C4-2B (cell line): ENCODE results near the gene DENND2A.

ENCODE experiments used
- ZFX ChIP-seq: fragments of 450-650 bp; IDR thresholded peaks from 2 replicates; pipeline ENCODE4 v1.6.1; 2017
- TF ChIP-seq, protein P1 (sequence below): fragments of 450-650 bp; conservative IDR thresholded peaks from 2 replicates; pipeline ENCODE4 v1.5.1; 2017; ENCODE audit warnings: mild to moderate bottlenecking

DNA sequence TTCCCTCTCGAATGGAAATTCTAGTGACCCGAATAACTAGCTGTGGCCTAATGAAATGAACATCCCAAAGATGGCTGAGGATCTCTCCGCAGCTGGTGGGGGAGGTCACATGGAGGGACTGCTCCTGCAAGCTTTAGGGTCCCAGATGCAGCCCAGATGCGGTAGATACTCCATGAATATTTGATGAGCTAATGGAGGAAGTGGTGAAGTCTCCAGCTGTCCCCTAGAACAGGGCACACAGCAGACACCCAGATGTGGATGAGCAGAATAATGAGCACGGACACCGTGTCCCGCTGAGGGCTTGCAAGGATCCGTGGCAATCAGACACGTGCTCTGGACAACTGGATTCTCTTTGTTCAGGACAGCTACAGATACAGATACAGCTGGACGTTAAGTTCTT is 59.2 kb downstream of the DENND2A start:
- TF ChIP-seq, protein P1, sequence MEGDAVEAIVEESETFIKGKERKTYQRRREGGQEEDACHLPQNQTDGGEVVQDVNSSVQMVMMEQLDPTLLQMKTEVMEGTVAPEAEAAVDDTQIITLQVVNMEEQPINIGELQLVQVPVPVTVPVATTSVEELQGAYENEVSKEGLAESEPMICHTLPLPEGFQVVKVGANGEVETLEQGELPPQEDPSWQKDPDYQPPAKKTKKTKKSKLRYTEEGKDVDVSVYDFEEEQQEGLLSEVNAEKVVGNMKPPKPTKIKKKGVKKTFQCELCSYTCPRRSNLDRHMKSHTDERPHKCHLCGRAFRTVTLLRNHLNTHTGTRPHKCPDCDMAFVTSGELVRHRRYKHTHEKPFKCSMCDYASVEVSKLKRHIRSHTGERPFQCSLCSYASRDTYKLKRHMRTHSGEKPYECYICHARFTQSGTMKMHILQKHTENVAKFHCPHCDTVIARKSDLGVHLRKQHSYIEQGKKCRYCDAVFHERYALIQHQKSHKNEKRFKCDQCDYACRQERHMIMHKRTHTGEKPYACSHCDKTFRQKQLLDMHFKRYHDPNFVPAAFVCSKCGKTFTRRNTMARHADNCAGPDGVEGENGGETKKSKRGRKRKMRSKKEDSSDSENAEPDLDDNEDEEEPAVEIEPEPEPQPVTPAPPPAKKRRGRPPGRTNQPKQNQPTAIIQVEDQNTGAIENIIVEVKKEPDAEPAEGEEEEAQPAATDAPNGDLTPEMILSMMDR = no peak
- TF ChIP-seq ZFX = no peak
